ENCODE data around the gene ACADVL.

- TF ChIP-seq POLR2AphosphoS5 (IDR thresholded peaks at IDR 0.05) (no peak), CTCF (IDR thresholded peaks at IDR 0.05) (no peak), EP300 (IDR thresholded peaks at IDR 0.05; ENCODE audit: low read depth) (no peak)
Measured at GRCh38 chr17:7216242-7217112, 3.3 kb upstream of the ACADVL start.
